ENCODE data around the gene TMC5. TPM values are rescaled to one million over a fixed set of nuclear protein-coding genes. Genes with fewer than 3 reads are reported as not detected.
"Not testable (repeated sequence)": the region's sequence is repeated elsewhere in the genome, so short reads cannot be mapped to it uniquely, and the experiment has no call there.

The TMC5 gene
- total and polyA plus RNA-seq, 2 donors: under 0.01 to 0.09 TPM

- no peak overlapping the region for H3K27ac ChIP-seq (ENCODE audit: low read depth in 1 of 2, low read length in 1 of 2)
These were observed 34.5 kb upstream of the TMC5 start for GRCh38 chr16:19382887-19383816.

GRCh38 chr16:19384656-19385055 is 33.0 kb upstream of the TMC5 start:
- Histone ChIP-seq H3K27me3 (ENCODE audit: control insufficient read depth in 2 of 2, insufficient read depth in 1 of 2, low read length in 1 of 2) (no peaks in the 10 kb centered on the region), H3K4me3 (ENCODE audit: low read length in 2 of 2) (no peak overlapping the region), H3K27ac (ENCODE audit: low read depth in 1 of 2, low read length in 1 of 2) (no peak overlapping the region), H3K36me3 (ENCODE audit: control insufficient read depth in 2 of 2, insufficient read depth in 2 of 2, low read length in 1 of 2) (no peaks in the 10 kb centered on the region), H3K4me1 (ENCODE audit: control insufficient read depth in 2 of 2, insufficient read depth in 2 of 2, low read length in 2 of 2) (no peaks in the 10 kb centered on the region), H3K9me3 (ENCODE audit: control insufficient read depth in 2 of 2, insufficient read depth in 1 of 2, low read length in 1 of 2) (no peaks in the 10 kb centered on the region)
- no peak for DNase-seq (ENCODE audit: low read depth in 6 of 9, low spot score in 9 of 9)
- WGBS: 69% methylated on average over 2 of the region's 2 CpGs

More at GRCh38 chr16:19382887-19383816, 34.5 kb upstream of the TMC5 start:
- 45% methylated on average over 20 of the region's 20 CpGs for WGBS
- Histone ChIP-seq H3K4me1 (ENCODE audit: control insufficient read depth in 2 of 2, insufficient read depth in 2 of 2, low read length in 2 of 2) (no peaks in the 10 kb centered on the region), H3K27me3 (ENCODE audit: control insufficient read depth in 2 of 2, insufficient read depth in 1 of 2, low read length in 1 of 2) (no peaks in the 10 kb centered on the region), H3K9me3 (ENCODE audit: control insufficient read depth in 2 of 2, insufficient read depth in 1 of 2, low read length in 1 of 2) (no peaks in the 10 kb centered on the region), H3K4me3 (ENCODE audit: low read length in 2 of 2) (no peak overlapping the region), H3K36me3 (ENCODE audit: control insufficient read depth in 2 of 2, insufficient read depth in 2 of 2, low read length in 1 of 2) (no peaks in the 10 kb centered on the region)
- no peak for DNase-seq (ENCODE audit: low read depth in 6 of 9, low spot score in 9 of 9)

- no peaks in the 10 kb centered on the region for H3K9me3 ChIP-seq (ENCODE audit: control insufficient read depth in 2 of 2, insufficient read depth in 1 of 2, low read length in 1 of 2)
- no peaks in the 10 kb centered on the region for H3K27me3 ChIP-seq (ENCODE audit: control insufficient read depth in 2 of 2, insufficient read depth in 1 of 2, low read length in 1 of 2)
- no peak overlapping the region for H3K4me3 ChIP-seq (ENCODE audit: low read length in 2 of 2)
- H3K36me3 ChIP-seq (ENCODE audit: control insufficient read depth in 2 of 2, insufficient read depth in 2 of 2, low read length in 1 of 2): no peaks in the 10 kb centered on the region
- H3K27ac ChIP-seq (ENCODE audit: low read depth in 1 of 2, low read length in 1 of 2): no peak overlapping the region
- WGBS: 79% methylated on average over 1 of the region's 1 CpG
- DNase-seq (ENCODE audit: low read depth in 6 of 9, low spot score in 9 of 9): no peak
- H3K4me1 ChIP-seq (ENCODE audit: control insufficient read depth in 2 of 2, insufficient read depth in 2 of 2, low read length in 2 of 2): no peaks in the 10 kb centered on the region
These were observed 31.2 kb upstream of the TMC5 start for GRCh38 chr16:19386525-19386924.

- no peak overlapping the region for H3K27ac ChIP-seq (ENCODE audit: low read depth in 1 of 2, low read length in 1 of 2)
- DNase-seq (ENCODE audit: low read depth in 6 of 9, low spot score in 9 of 9): peak in 3 of 9 donors; percentile 4 to 15 (median 5)
These were observed 28.4 kb upstream of the TMC5 start for GRCh38 chr16:19389246-19389645.

GRCh38 chr16:19391185-19391776 is 26.4 kb upstream of the TMC5 start:
- not testable (repeated sequence) for H3K4me3 ChIP-seq (ENCODE audit: low read length in 2 of 2); H3K27me3 ChIP-seq (ENCODE audit: control insufficient read depth in 2 of 2, insufficient read depth in 1 of 2, low read length in 1 of 2); DNase-seq (ENCODE audit: low read depth in 6 of 9, low spot score in 9 of 9); H3K36me3 ChIP-seq (ENCODE audit: control insufficient read depth in 2 of 2, insufficient read depth in 2 of 2, low read length in 1 of 2); H3K9me3 ChIP-seq (ENCODE audit: control insufficient read depth in 2 of 2, insufficient read depth in 1 of 2, low read length in 1 of 2); H3K27ac ChIP-seq (ENCODE audit: low read depth in 1 of 2, low read length in 1 of 2); H3K4me1 ChIP-seq (ENCODE audit: control insufficient read depth in 2 of 2, insufficient read depth in 2 of 2, low read length in 2 of 2)
- WGBS: 90% methylated on average over 6 of the region's 6 CpGs

More at GRCh38 chr16:19389246-19389645, 28.4 kb upstream of the TMC5 start:
- no peak overlapping the region for H3K4me3 ChIP-seq (ENCODE audit: low read length in 2 of 2)
- H3K27me3 ChIP-seq (ENCODE audit: control insufficient read depth in 2 of 2, insufficient read depth in 1 of 2, low read length in 1 of 2): no peaks in the 10 kb centered on the region
- no peaks in the 10 kb centered on the region for H3K9me3 ChIP-seq (ENCODE audit: control insufficient read depth in 2 of 2, insufficient read depth in 1 of 2, low read length in 1 of 2)
- no peaks in the 10 kb centered on the region for H3K4me1 ChIP-seq (ENCODE audit: control insufficient read depth in 2 of 2, insufficient read depth in 2 of 2, low read length in 2 of 2)
- 20% methylated on average over 5 of the region's 5 CpGs for WGBS
- no peaks in the 10 kb centered on the region for H3K36me3 ChIP-seq (ENCODE audit: control insufficient read depth in 2 of 2, insufficient read depth in 2 of 2, low read length in 1 of 2)

GRCh38 chr16:19392352-19392751 is 25.3 kb upstream of the TMC5 start:
- Histone ChIP-seq H3K4me1 (ENCODE audit: control insufficient read depth in 2 of 2, insufficient read depth in 2 of 2, low read length in 2 of 2) (no peaks in the 10 kb centered on the region), H3K36me3 (ENCODE audit: control insufficient read depth in 2 of 2, insufficient read depth in 2 of 2, low read length in 1 of 2) (no peaks in the 10 kb centered on the region), H3K27ac (ENCODE audit: low read depth in 1 of 2, low read length in 1 of 2) (no peak overlapping the region), H3K9me3 (ENCODE audit: control insufficient read depth in 2 of 2, insufficient read depth in 1 of 2, low read length in 1 of 2) (no peaks in the 10 kb centered on the region), H3K4me3 (ENCODE audit: low read length in 2 of 2) (no peak overlapping the region), H3K27me3 (ENCODE audit: control insufficient read depth in 2 of 2, insufficient read depth in 1 of 2, low read length in 1 of 2) (no peaks in the 10 kb centered on the region)
- DNase-seq (ENCODE audit: low read depth in 6 of 9, low spot score in 9 of 9): no peak
- WGBS: 96% methylated on average over 2 of the region's 2 CpGs

- Histone ChIP-seq H3K27ac (ENCODE audit: low read depth in 1 of 2, low read length in 1 of 2) (no peak overlapping the region), H3K4me3 (ENCODE audit: low read length in 2 of 2) (no peak overlapping the region), H3K4me1 (ENCODE audit: control insufficient read depth in 2 of 2, insufficient read depth in 2 of 2, low read length in 2 of 2) (no peaks in the 10 kb centered on the region), H3K9me3 (ENCODE audit: control insufficient read depth in 2 of 2, insufficient read depth in 1 of 2, low read length in 1 of 2) (no peaks in the 10 kb centered on the region), H3K36me3 (ENCODE audit: control insufficient read depth in 2 of 2, insufficient read depth in 2 of 2, low read length in 1 of 2) (no peaks in the 10 kb centered on the region), H3K27me3 (ENCODE audit: control insufficient read depth in 2 of 2, insufficient read depth in 1 of 2, low read length in 1 of 2) (no peaks in the 10 kb centered on the region)
- WGBS: 82% methylated on average over 13 of the region's 13 CpGs
- DNase-seq (ENCODE audit: low read depth in 6 of 9, low spot score in 9 of 9): no peak
These were observed 24.2 kb upstream of the TMC5 start for GRCh38 chr16:19393226-19394111.

- H3K27me3 ChIP-seq (ENCODE audit: control insufficient read depth in 2 of 2, insufficient read depth in 1 of 2, low read length in 1 of 2); H3K9me3 ChIP-seq (ENCODE audit: control insufficient read depth in 2 of 2, insufficient read depth in 1 of 2, low read length in 1 of 2); DNase-seq (ENCODE audit: low read depth in 6 of 9, low spot score in 9 of 9); H3K27ac ChIP-seq (ENCODE audit: low read depth in 1 of 2, low read length in 1 of 2); H3K36me3 ChIP-seq (ENCODE audit: control insufficient read depth in 2 of 2, insufficient read depth in 2 of 2, low read length in 1 of 2); H3K4me3 ChIP-seq (ENCODE audit: low read length in 2 of 2); H3K4me1 ChIP-seq (ENCODE audit: control insufficient read depth in 2 of 2, insufficient read depth in 2 of 2, low read length in 2 of 2): not testable (repeated sequence)
- WGBS: 85% methylated on average over 4 of the region's 4 CpGs
These were observed 21.9 kb upstream of the TMC5 start for GRCh38 chr16:19395646-19396267.
